Measurements from ENCODE around the gene KAT14.

DNA sequence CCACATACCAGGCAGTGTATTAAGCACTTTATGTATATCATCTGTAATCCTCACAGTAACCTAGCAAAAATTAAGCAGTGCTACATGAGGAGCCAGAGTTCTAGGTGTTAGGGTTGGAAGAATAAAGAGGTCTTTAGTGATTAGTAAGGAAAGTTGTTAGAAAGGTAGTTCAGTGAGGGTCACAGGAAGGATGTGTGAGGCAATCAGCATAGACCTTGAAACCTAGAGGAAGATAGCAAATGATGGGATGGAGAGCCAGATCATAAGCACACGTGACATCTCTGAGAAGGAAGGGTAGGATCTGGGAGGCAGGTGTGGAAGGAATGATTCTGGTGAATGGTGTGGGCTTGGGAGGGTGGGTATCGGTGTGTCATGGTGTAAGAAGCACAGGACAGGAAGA lies 2.2 kb downstream of the KAT14 start:
- TF ChIP-seq ZC3H10 (CRISPR knock-in tag; IDR thresholded peaks at IDR 0.05) (no peak), BACH2 (CRISPR knock-in tag; IDR thresholded peaks at IDR 0.05; ENCODE audit: borderline replicate concordance) (no peak), PPARA (CRISPR knock-in tag; IDR thresholded peaks at IDR 0.05; ENCODE audit: borderline replicate concordance) (no peak), ZFP3 (CRISPR knock-in tag; IDR thresholded peaks at IDR 0.05) (no peak), ZNF565 (CRISPR knock-in tag; conservative IDR thresholded peaks at IDR 0.05; ENCODE audit: low read depth) (no peak), ZFP30 (CRISPR knock-in tag; IDR thresholded peaks at IDR 0.05) (no peak), CSDC2 (CRISPR knock-in tag; IDR thresholded peaks at IDR 0.05) (no peak), CREB5 (CRISPR knock-in tag; IDR thresholded peaks at IDR 0.05; ENCODE audit: low read depth) (no peak), GLIS3 (CRISPR knock-in tag; IDR thresholded peaks at IDR 0.05) (no peak), ZNF8 (CRISPR knock-in tag; IDR thresholded peaks at IDR 0.05) (no peak), ARNTL (CRISPR knock-in tag; IDR thresholded peaks at IDR 0.05; ENCODE audit: borderline replicate concordance, low read depth) (no peak)
- TF ChIP-seq, protein P1, sequence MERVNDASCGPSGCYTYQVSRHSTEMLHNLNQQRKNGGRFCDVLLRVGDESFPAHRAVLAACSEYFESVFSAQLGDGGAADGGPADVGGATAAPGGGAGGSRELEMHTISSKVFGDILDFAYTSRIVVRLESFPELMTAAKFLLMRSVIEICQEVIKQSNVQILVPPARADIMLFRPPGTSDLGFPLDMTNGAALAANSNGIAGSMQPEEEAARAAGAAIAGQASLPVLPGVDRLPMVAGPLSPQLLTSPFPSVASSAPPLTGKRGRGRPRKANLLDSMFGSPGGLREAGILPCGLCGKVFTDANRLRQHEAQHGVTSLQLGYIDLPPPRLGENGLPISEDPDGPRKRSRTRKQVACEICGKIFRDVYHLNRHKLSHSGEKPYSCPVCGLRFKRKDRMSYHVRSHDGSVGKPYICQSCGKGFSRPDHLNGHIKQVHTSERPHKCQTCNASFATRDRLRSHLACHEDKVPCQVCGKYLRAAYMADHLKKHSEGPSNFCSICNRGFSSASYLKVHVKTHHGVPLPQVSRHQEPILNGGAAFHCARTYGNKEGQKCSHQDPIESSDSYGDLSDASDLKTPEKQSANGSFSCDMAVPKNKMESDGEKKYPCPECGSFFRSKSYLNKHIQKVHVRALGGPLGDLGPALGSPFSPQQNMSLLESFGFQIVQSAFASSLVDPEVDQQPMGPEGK (CRISPR knock-in tag; IDR thresholded peaks at IDR 0.05; ENCODE audit: borderline replicate concordance) = no peak
- TF ChIP-seq, protein P2, sequence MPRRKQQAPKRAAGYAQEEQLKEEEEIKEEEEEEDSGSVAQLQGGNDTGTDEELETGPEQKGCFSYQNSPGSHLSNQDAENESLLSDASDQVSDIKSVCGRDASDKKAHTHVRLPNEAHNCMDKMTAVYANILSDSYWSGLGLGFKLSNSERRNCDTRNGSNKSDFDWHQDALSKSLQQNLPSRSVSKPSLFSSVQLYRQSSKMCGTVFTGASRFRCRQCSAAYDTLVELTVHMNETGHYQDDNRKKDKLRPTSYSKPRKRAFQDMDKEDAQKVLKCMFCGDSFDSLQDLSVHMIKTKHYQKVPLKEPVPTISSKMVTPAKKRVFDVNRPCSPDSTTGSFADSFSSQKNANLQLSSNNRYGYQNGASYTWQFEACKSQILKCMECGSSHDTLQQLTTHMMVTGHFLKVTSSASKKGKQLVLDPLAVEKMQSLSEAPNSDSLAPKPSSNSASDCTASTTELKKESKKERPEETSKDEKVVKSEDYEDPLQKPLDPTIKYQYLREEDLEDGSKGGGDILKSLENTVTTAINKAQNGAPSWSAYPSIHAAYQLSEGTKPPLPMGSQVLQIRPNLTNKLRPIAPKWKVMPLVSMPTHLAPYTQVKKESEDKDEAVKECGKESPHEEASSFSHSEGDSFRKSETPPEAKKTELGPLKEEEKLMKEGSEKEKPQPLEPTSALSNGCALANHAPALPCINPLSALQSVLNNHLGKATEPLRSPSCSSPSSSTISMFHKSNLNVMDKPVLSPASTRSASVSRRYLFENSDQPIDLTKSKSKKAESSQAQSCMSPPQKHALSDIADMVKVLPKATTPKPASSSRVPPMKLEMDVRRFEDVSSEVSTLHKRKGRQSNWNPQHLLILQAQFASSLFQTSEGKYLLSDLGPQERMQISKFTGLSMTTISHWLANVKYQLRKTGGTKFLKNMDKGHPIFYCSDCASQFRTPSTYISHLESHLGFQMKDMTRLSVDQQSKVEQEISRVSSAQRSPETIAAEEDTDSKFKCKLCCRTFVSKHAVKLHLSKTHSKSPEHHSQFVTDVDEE (CRISPR knock-in tag; IDR thresholded peaks at IDR 0.05) = no peak
- TF ChIP-seq, protein P3, sequence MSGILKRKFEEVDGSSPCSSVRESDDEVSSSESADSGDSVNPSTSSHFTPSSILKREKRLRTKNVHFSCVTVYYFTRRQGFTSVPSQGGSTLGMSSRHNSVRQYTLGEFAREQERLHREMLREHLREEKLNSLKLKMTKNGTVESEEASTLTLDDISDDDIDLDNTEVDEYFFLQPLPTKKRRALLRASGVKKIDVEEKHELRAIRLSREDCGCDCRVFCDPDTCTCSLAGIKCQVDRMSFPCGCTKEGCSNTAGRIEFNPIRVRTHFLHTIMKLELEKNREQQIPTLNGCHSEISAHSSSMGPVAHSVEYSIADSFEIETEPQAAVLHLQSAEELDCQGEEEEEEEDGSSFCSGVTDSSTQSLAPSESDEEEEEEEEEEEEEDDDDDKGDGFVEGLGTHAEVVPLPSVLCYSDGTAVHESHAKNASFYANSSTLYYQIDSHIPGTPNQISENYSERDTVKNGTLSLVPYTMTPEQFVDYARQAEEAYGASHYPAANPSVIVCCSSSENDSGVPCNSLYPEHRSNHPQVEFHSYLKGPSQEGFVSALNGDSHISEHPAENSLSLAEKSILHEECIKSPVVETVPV (CRISPR knock-in tag; IDR thresholded peaks at IDR 0.05) = no peak
